ENCODE results near the gene COBL. TPM values are rescaled to one million over a fixed set of nuclear protein-coding genes. Genes with fewer than 3 reads are reported as not detected.

Gene COBL
- total and polyA plus RNA-seq, 2 of the 4 experiments (the other 2 are of a cell fraction) = under 0.01 TPM; not detected in 1

GRCh38 chr7:51289623-51290303 lies 26.8 kb downstream of the COBL start:
- H3K23ac ChIP-seq (ENCODE audit: low read depth, low read length) = no peak overlapping the region
- no peak overlapping the region for H4K8ac ChIP-seq (ENCODE audit: low read depth in 2 of 2, low read length in 2 of 2)
- no peaks in the 10 kb centered on the region for H4K20me1 ChIP-seq (ENCODE audit: insufficient read depth, low read length)
- H4K5ac ChIP-seq (ENCODE audit: low read depth, low read length) = no peak overlapping the region
- no TSS peak for BruUV-seq (replicated peaks)
- no peak overlapping the region for H2BK15ac ChIP-seq (ENCODE audit: low read depth, low read length)
- H3K9me1 ChIP-seq (ENCODE audit: insufficient read depth, low read length) = no peaks in the 10 kb centered on the region
- no peak overlapping the region for H3K4me3 ChIP-seq (ENCODE audit: insufficient read depth, low read depth, low read length)
- in situ Hi-C loops (cut with MboI; ENCODE audit: low sequenced_read_pairs) (no loop called here), dilution Hi-C loops (cut with HindIII; ENCODE audit: low sequenced_read_pairs, unreplicated experiment) (no loop called here), intact Hi-C loops (cut with micrococcal nuclease) (no loop called here)
- H2AFZ ChIP-seq (replicated peaks; ENCODE audit: low read length, poor library complexity) = no peak overlapping the region
- no peaks in the 10 kb centered on the region for H3K36me3 ChIP-seq (ENCODE audit: control insufficient read depth, insufficient read depth, low read length)
- H4K91ac ChIP-seq (ENCODE audit: insufficient read depth, low read depth, low read length) = no peak overlapping the region
- H2AK5ac ChIP-seq (ENCODE audit: low read depth, low read length) = no peak overlapping the region
- H3K79me1 ChIP-seq (ENCODE audit: low read depth in 1 of 2, low read length in 2 of 2) = no peaks in the 10 kb centered on the region
- H2BK20ac ChIP-seq (ENCODE audit: low read depth, low read length) = no peak overlapping the region
- no peaks in the 10 kb centered on the region for H3K9me3 ChIP-seq (ENCODE audit: control insufficient read depth, insufficient read depth, low read length)
- H3K56ac ChIP-seq (ENCODE audit: extremely low read depth, insufficient read depth, low read length) = no peak overlapping the region
- POLR2A ChIA-PET (ENCODE audit: unreplicated experiment) = no interaction called here
- no peak overlapping the region for H3K14ac ChIP-seq (replicated peaks; ENCODE audit: low read depth, low read length)
- no peak for TF ChIP-seq NFE2L2 (IDR thresholded peaks at IDR 0.05; ENCODE audit: low read depth, low read length)
- TF ChIP-seq MXI1 (IDR thresholded peaks at IDR 0.05; ENCODE audit: borderline replicate concordance, low read depth, low read length) = no peak
- no peak for TF ChIP-seq RAD21 (IDR thresholded peaks at IDR 0.05; ENCODE audit: low read length)
- no peak for TF ChIP-seq ELK1 (IDR thresholded peaks at IDR 0.05; ENCODE audit: borderline replicate concordance, low read depth, low read length)
- no peak for TF ChIP-seq MAZ (IDR thresholded peaks at IDR 0.05; ENCODE audit: borderline replicate concordance, low read depth, low read length)
- TF ChIP-seq USF2 (IDR thresholded peaks at IDR 0.05; ENCODE audit: low read depth, low read length) = no peak
- TF ChIP-seq BHLHE40 (IDR thresholded peaks at IDR 0.05; ENCODE audit: low read depth, low read length) = no peak
- TF ChIP-seq POLR2A (IDR thresholded peaks at IDR 0.05; ENCODE audit: low read depth, low read length) = no peak
- no peak for TF ChIP-seq SMC3 (IDR thresholded peaks at IDR 0.05; ENCODE audit: low read depth, low read length)
- no peak for TF ChIP-seq CTCF (conservative IDR thresholded peaks at IDR 0.05; ENCODE audit: low read depth, low read length)
- TF ChIP-seq FOS (IDR thresholded peaks at IDR 0.05; ENCODE audit: low read depth, low read length) = no peak
- TF ChIP-seq CHD1 (IDR thresholded peaks at IDR 0.05; ENCODE audit: low read depth, low read length) = no peak
- TF ChIP-seq MAFK (IDR thresholded peaks at IDR 0.05; ENCODE audit: low read depth, low read length) = no peak
- no peak for TF ChIP-seq RCOR1 (IDR thresholded peaks at IDR 0.05; ENCODE audit: insufficient replicate concordance, low read length)
- TF ChIP-seq RFX5 (IDR thresholded peaks at IDR 0.05; ENCODE audit: low read depth, low read length) = no peak
- no peak for TF ChIP-seq CEBPB (IDR thresholded peaks at IDR 0.05; ENCODE audit: low read depth, low read length)
- H3K9ac ChIP-seq (ENCODE audit: low read depth, low read length) = no peak overlapping the region
- no peaks in the 10 kb centered on the region for H3K27me3 ChIP-seq (ENCODE audit: control insufficient read depth, insufficient read depth, low read length)
- CTCF ChIA-PET = no interaction called here
- H3K4ac ChIP-seq (ENCODE audit: low read depth, low read length) = no peak overlapping the region
- no peak overlapping the region for H3K4me2 ChIP-seq (ENCODE audit: low read depth, low read length)
- H3K27ac ChIP-seq (ENCODE audit: insufficient read depth, low read length) = no peak overlapping the region
- H2BK5ac ChIP-seq (ENCODE audit: low read depth, low read length, poor library complexity, severe bottlenecking) = no peak overlapping the region
- WGBS, 2 experiments (ENCODE audit: extremely low coverage in 2 of 2, insufficient read length in 1 of 2) = 71% methylated on average over 3 of the region's 4 CpGs; no CpG with 5 or more reads in 1 of the 2 experiments
- DNase-seq (no peak), ATAC-seq (ENCODE audit: low read depth) (no peak)
- no peaks in the 10 kb centered on the region for H3K4me1 ChIP-seq (ENCODE audit: control insufficient read depth, insufficient read depth, low read length)
- H2AK9ac ChIP-seq (replicated peaks; ENCODE audit: low read depth, low read length, poor library complexity) = no peak overlapping the region
- no peak overlapping the region for H3K18ac ChIP-seq (ENCODE audit: low read depth, low read length)
- H2BK120ac ChIP-seq (ENCODE audit: low read depth, low read length) = no peak overlapping the region

Data from IMR-90 (cell line).